HG03520 (cell line): ENCODE measurements around the gene TUBAL3.
"Not testable (repeated sequence)": the region's sequence is repeated elsewhere in the genome, so short reads cannot be mapped to it uniquely, and the experiment has no call there.

Experiments used
- ATAC-seq: cut with Tn5 transposase; IDR thresholded peaks from one replicate; pipeline ENCODE4 v1.9.1; 2021; ENCODE audit warnings: mild to moderate bottlenecking, moderate library complexity; ENCODE audit not compliant: unreplicated experiment

Gene TUBAL3

GRCh38 chr10:5381187-5381586 is 23.4 kb downstream of the TUBAL3 start:
- no peak for ATAC-seq

- ATAC-seq = not testable (repeated sequence)
Measured at GRCh38 chr10:5380395-5380794, 24.2 kb downstream of the TUBAL3 start.

- ATAC-seq = not testable (repeated sequence)
Measured at GRCh38 chr10:5379202-5379601, 25.4 kb downstream of the TUBAL3 start.

GRCh38 chr10:5376450-5376849 is 28.2 kb downstream of the TUBAL3 start:
- ATAC-seq = no peak

- no peak for ATAC-seq
Measured at GRCh38 chr10:5373891-5374611, 30.6 kb downstream of the TUBAL3 start.

GRCh38 chr10:5373307-5373706 is 31.3 kb downstream of the TUBAL3 start:
- no peak for ATAC-seq

- ATAC-seq = no peak
Measured at GRCh38 chr10:5370493-5371352, 33.9 kb downstream of the TUBAL3 start.

- ATAC-seq = no peak
Measured at GRCh38 chr10:5369362-5370158, 35.1 kb downstream of the TUBAL3 start.

- no peak for ATAC-seq
Measured at GRCh38 chr10:5365928-5366327, 38.7 kb downstream of the TUBAL3 start.

GRCh38 chr10:5364890-5365338 is 39.7 kb downstream of the TUBAL3 start, which contains the start of gene UCN3:
UCN3 (plus strand) TSS chr10:5364966; CDS start chr10:5373721, 8,755 bp downstream.
- no peak for ATAC-seq

GRCh38 chr10:5364374-5364773 is 40.3 kb downstream of the TUBAL3 start:
- ATAC-seq = no peak

GRCh38 chr10:5362873-5363272 is 41.8 kb downstream of the TUBAL3 start:
- no peak for ATAC-seq

- ATAC-seq = no peak
Measured at GRCh38 chr10:5361966-5362365, 42.7 kb downstream of the TUBAL3 start.

- ATAC-seq = no peak
Measured at GRCh38 chr10:5360318-5360915, 44.2 kb downstream of the TUBAL3 start.

- ATAC-seq = no peak
Measured at GRCh38 chr10:5356302-5356763, 48.3 kb downstream of the TUBAL3 start.

GRCh38 chr10:5355594-5356301 is 48.9 kb downstream of the TUBAL3 start:
- ATAC-seq = no peak

GRCh38 chr10:5354068-5354467 is 50.6 kb downstream of the TUBAL3 start:
- no peak for ATAC-seq

- no peak for ATAC-seq
Measured at GRCh38 chr10:5349362-5349761, 55.3 kb downstream of the TUBAL3 start.

GRCh38 chr10:5346881-5347280 is 57.7 kb downstream of the TUBAL3 start:
- no peak for ATAC-seq

- ATAC-seq = no peak
Measured at GRCh38 chr10:5344746-5345145, 59.9 kb downstream of the TUBAL3 start.
